ENCODE results near the gene PAK2. TPM values are rescaled to one million over a fixed set of nuclear protein-coding genes. Genes with fewer than 3 reads are reported as not detected.
"Not testable (repeated sequence)": the region's sequence is repeated elsewhere in the genome, so short reads cannot be mapped to it uniquely, and the experiment has no call there.

PAK2 gene
- total and polyA plus RNA-seq, 12 donors, result 14.5 to 62.2 (median 50.4) TPM

- Histone ChIP-seq H3K27me3 (no peaks in the 10 kb centered on the region), H3K4me3 (no peak overlapping the region), H3K4me1 (peaks cover 0 to 13% (median 8%) of the 10 kb centered on the region in 9 donors), H3K36me3 (no peaks in the 10 kb centered on the region), H3K9me3 (no peaks in the 10 kb centered on the region), H3K27ac (no peak overlapping the region)
- no peak for DNase-seq
- no peak for TF ChIP-seq CTCF (IDR thresholded peaks at IDR 0.05)
- 91 to 95% methylated on average over 8 of the region's 8 CpGs for WGBS, 2 donors
- no peak for ATAC-seq
- intact Hi-C loops (cut with DNase I), result no loop called here
Observed at GRCh38 chr3:196707566-196707965, 32.1 kb upstream of the PAK2 start.

DNA sequence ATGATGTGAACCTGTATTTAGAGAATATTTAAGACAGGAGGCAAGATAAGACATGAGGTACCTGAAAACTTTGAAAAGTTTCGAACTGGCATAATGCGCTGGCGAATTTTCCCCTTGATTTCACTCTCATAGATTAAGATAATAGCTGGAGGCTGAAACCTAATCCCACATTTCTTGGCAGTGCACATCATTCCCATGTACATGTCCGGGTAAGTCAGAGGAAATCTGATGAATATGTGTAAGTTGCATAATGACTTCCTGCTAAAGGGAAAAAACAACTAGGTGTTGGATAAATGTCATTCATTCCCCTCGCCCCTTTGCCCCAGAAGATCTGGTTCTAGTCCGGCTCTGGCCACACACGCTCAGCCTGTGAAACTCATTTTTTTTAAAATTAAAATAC is 31.2 kb upstream of the PAK2 start:
- Histone ChIP-seq H3K4me3 (no peak overlapping the region), H3K36me3 (no peaks in the 10 kb centered on the region), H3K27ac (no peak overlapping the region), H3K4me1 (peaks cover 7 to 19% (median 14%) of the 10 kb centered on the region in 9 donors), H3K27me3 (no peaks in the 10 kb centered on the region), H3K9me3 (no peaks in the 10 kb centered on the region)
- DNase-seq, result no peak
- intact Hi-C loops (cut with DNase I), result no loop called here
- ATAC-seq, result no peak
- 76 to 80% methylated on average over 7 of the region's 7 CpGs for WGBS, 2 donors
- TF ChIP-seq CTCF (IDR thresholded peaks at IDR 0.05), result no peak

DNA sequence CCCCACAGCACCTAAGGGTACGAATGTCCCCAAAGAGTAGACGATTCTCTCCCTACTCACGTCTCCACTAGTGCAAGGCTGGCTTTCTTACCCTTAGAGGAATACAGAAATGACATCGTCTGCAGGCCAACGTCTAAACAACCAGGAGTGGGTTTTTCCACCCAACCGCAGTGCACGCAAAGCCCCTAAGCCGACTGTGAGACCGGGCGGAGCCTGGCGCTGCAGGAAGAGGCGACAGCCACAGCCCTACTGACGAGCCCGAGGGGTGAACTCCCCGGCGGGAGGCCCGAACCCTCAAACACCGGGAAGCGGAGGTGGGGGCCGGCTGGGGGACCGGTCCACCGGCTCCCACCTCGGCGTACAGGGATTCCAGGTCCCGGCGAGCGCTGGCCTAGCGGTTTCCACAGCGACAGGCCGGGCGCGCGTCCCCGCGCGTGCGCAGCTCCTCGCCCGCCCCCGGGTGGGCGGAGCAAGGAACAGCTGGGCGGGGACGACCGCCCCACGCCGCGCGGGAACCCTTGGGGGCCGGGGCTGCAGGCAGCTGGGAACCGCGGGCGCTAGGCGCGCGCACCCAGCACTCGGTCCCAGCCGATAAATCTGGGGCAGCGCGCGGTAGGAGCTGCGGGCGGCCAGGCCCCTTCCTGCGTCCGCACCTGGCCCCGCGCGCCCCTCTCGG is 27.7 kb upstream of the PAK2 start, which contains the start of the genes CEP19 and PIGX:
Gene CEP19, minus strand, starts transcription at position 413 of the 676 bp plus-strand sequence. CDS start 3,593 bp downstream, outside the sequence.
Gene PIGX, plus strand, starts transcription at position 540 of the 676 bp plus-strand sequence.
- WGBS, 2 donors, result 0 to 1% methylated on average over 66 to 68 of the region's 68 CpGs
- H3K36me3 ChIP-seq, result no peaks in the 10 kb centered on the region
- DNase-seq, result peak; percentile 83 to 89
- peak within 1 kb of the TSS; percentile 77 to 98 (median 86) for H3K4me3 ChIP-seq
- H3K27ac ChIP-seq, result peak within 1 kb of the TSS; percentile 72 to 97 (median 93)
- TF ChIP-seq CTCF (IDR thresholded peaks at IDR 0.05), result peak in 2 of 9 donors; percentile 22 to 23
- H3K9me3 ChIP-seq, result no peaks in the 10 kb centered on the region
- peak; percentile 97 to 99 (median 98) for ATAC-seq
- H3K4me1 ChIP-seq, result peaks cover 7 to 23% (median 16%) of the 10 kb centered on the region in 9 donors
- intact Hi-C loops (cut with DNase I), result loop anchor here in 2 of 10 donors (2.0 to 10.0 kb wide), 2 partner anchors 157 to 233 kb away; partner anchors contain the start of gene NCBP2 (in 1 of the 2)
- no peaks in the 10 kb centered on the region for H3K27me3 ChIP-seq

- Histone ChIP-seq H3K4me3 (peak overlapping the region; percentile 77 to 98 (median 86)), H3K9me3 (no peaks in the 10 kb centered on the region), H3K27me3 (no peaks in the 10 kb centered on the region), H3K4me1 (peaks cover 7 to 23% (median 16%) of the 10 kb centered on the region in 9 donors), H3K36me3 (peaks cover 0 to 5% (median 0%) of the 10 kb centered on the region in 9 donors), H3K27ac (peak overlapping the region; percentile 72 to 97 (median 93))
- peak in 1 of 9 donors; percentile 5 for TF ChIP-seq CTCF (IDR thresholded peaks at IDR 0.05)
- intact Hi-C loops (cut with DNase I), result loop anchor here in 2 of 10 donors (2.0 to 10.0 kb wide), 2 partner anchors 156 to 232 kb away; partner anchors contain the start of gene NCBP2 (in 1 of the 2)
- 6 to 8% methylated on average over 45 to 64 of the region's 64 CpGs for WGBS, 2 donors
- ATAC-seq (peak; percentile 72 to 88 (median 86)), DNase-seq (peak; percentile 62 to 77)
Observed at GRCh38 chr3:196712514-196713413, 26.9 kb upstream of the PAK2 start.

DNA sequence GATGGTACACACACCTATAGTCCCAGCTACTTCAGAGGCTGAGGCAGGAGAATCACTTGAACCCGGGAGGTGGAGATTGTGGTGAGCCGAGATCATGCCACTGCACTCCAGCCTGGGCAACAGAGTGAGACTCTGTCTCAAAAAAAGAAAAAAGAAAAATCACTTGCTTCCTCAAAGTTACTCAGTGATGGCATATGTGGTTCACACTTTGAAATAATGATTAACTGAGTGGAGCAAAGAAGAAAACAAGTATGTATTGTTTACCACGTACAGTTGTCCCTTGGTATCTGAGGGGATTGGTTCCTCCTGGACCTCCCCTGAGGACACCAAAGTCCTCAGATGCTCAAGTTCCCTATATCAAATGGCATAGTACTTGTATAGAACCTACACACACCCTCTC is 22.5 kb upstream of the PAK2 start:
- not testable (repeated sequence) for H3K4me3 ChIP-seq, H3K27me3 ChIP-seq, H3K9me3 ChIP-seq, H3K27ac ChIP-seq, DNase-seq, ATAC-seq
- intact Hi-C loops (cut with DNase I), result loop anchor here in 1 of 10 donors (10.0 kb wide), 1 partner anchor 228 kb away; the partner anchor contains the start of gene NCBP2
- WGBS, 2 donors, result 96% methylated on average over 3 of the region's 3 CpGs
- Histone ChIP-seq H3K4me1 (peaks cover 0 to 13% (median 10%) of the 10 kb centered on the region in 9 donors), H3K36me3 (peaks cover 0 to 26% (median 4%) of the 10 kb centered on the region in 9 donors)

Measured in heart right ventricle (tissue), 16 donors.